Neural progenitor cell (in vitro differentiated cells): ENCODE data around the gene MMS19. TPM values are rescaled to one million over a fixed set of nuclear protein-coding genes. Genes with fewer than 3 reads are reported as not detected.

ENCODE experiments used
- DNase-seq: peaks from one replicate; pipeline ENCODE4 v3.0.0-alpha.2; 2016; ENCODE audit warnings: low spot score
- H2AFZ ChIP-seq: fragments of 200-600 bp; sonication (generic); replicated peaks from 2 replicates; pipeline ENCODE4 v1.6.1; 2016; ENCODE audit warnings: antibody characterized with exemption
- H3F3A ChIP-seq: fragments of 200-600 bp; sonication (generic); 2 replicates; pipeline ENCODE4 v1.6.1; 2016; ENCODE audit warnings: antibody characterized with exemption, low read depth
- H3K27ac ChIP-seq: fragments of 200-600 bp; sonication (generic); 2 replicates; pipeline ENCODE4 v1.5.1; 2016; ENCODE audit warnings: mild to moderate bottlenecking
- H3K27me3 ChIP-seq: fragments of 200-600 bp; sonication (generic); 2 replicates; pipeline ENCODE4 v1.6.1; 2016; ENCODE audit warnings: mild to moderate bottlenecking, moderate library complexity
- H3K36me3 ChIP-seq: fragments of 200-600 bp; sonication (generic); 2 replicates; pipeline ENCODE4 v1.5.1; 2016
- H3K4me1 ChIP-seq: fragments of 200-600 bp; sonication (generic); 2 replicates; pipeline ENCODE4 v1.6.1; 2016; ENCODE audit warnings: mixed run types
- H3K4me2 ChIP-seq: fragments of 200-600 bp; sonication (generic); 2 replicates; pipeline ENCODE4 v1.6.1; 2016
- H3K4me3 ChIP-seq: fragments of 200-600 bp; sonication (generic); 2 replicates; pipeline ENCODE4 v1.5.1; 2016
- H3K79me2 ChIP-seq: fragments of 200-600 bp; sonication (generic); 2 replicates; pipeline ENCODE4 v1.6.1; 2016; ENCODE audit warnings: low read depth
- H3K9ac ChIP-seq: fragments of 200-600 bp; sonication (generic); 2 replicates; pipeline ENCODE4 v1.6.1; 2016
- H3K9me3 ChIP-seq: fragments of 200-600 bp; sonication (generic); 2 replicates; pipeline ENCODE4 v1.5.1; 2016; ENCODE audit warnings: low read depth
- H4K20me1 ChIP-seq: fragments of 200-600 bp; sonication (generic); 2 replicates; pipeline ENCODE4 v1.6.1; 2016; ENCODE audit warnings: low read depth
- H3K27ac Mint-ChIP-seq: 3 replicates; pipeline ENCODE4 v1.8.0; 2021; ENCODE audit warnings: mixed read lengths
- H3K27me3 Mint-ChIP-seq: 2 replicates; pipeline ENCODE4 v1.8.0; 2022; ENCODE audit warnings: low read depth, mild to moderate bottlenecking, inconsistent platforms, moderate library complexity, mixed read lengths; ENCODE audit not compliant: insufficient read depth
- H3K36me3 Mint-ChIP-seq: 3 replicates; pipeline ENCODE4 v1.8.0; 2021; ENCODE audit warnings: mixed read lengths
- H3K4me1 Mint-ChIP-seq: 3 replicates; pipeline ENCODE4 v1.8.0; 2021; ENCODE audit warnings: mixed read lengths
- H3K4me3 Mint-ChIP-seq: 3 replicates; pipeline ENCODE4 v1.8.0; 2021; ENCODE audit warnings: mild to moderate bottlenecking, moderate library complexity, mixed read lengths
- H3K9me3 Mint-ChIP-seq: 3 replicates; pipeline ENCODE4 v1.8.0; 2020; ENCODE audit warnings: mixed read lengths
- EZH2 ChIP-seq: fragments of 200-600 bp; sonication (generic); IDR thresholded peaks from 2 replicates; pipeline ENCODE4 v1.6.1; 2017; ENCODE audit warnings: antibody characterized with exemption, mild to moderate bottlenecking, moderate library complexity
- EZH2phosphoT487 ChIP-seq: fragments of 200-600 bp; sonication (generic); IDR thresholded peaks from 2 replicates; pipeline ENCODE4 v1.6.1; 2017; ENCODE audit warnings: antibody characterized with exemption
- total RNA-seq: library from RNA; depleted of rRNA; stranded (reverse); fragments of >200 nt; gene quantifications from 2 replicates; pipeline ENCODE4 v1.2.3, GENCODE V29; 2015; ENCODE audit warnings: low replicate concordance
- TF ChIP-seq, protein P1 (sequence below): fragments of 200-600 bp; sonication (generic); IDR thresholded peaks from 2 replicates; pipeline ENCODE4 v1.5.1; 2017; ENCODE audit warnings: antibody characterized with exemption, mild to moderate bottlenecking

MMS19 gene
- total RNA-seq, 1 donor from 2014 or later = 127 TPM

DNA sequence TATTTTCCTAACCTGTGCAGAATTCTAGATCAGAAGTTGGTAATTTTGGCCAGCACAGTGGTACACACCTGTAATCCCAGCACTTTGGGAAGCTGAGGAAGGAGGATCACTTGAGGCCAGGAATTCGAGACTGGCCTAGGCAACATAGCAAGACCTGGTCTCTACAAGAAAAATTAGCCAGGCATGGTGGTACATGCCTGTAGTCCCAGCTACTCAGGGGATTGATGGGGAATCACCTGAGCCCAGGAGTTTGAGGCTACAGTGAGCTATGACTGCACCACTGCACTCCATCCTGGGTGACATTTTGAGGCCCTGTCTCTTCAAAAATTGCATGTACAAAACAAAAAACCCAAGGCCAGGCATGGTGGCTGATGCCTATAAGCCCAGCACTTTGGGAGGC lies 63.7 kb downstream of the MMS19 start:
- H3K4me3 Mint-ChIP-seq = no peak overlapping the region
- TF ChIP-seq EZH2 = no peak
- TF ChIP-seq EZH2phosphoT487 = no peak
- TF ChIP-seq, protein P1, sequence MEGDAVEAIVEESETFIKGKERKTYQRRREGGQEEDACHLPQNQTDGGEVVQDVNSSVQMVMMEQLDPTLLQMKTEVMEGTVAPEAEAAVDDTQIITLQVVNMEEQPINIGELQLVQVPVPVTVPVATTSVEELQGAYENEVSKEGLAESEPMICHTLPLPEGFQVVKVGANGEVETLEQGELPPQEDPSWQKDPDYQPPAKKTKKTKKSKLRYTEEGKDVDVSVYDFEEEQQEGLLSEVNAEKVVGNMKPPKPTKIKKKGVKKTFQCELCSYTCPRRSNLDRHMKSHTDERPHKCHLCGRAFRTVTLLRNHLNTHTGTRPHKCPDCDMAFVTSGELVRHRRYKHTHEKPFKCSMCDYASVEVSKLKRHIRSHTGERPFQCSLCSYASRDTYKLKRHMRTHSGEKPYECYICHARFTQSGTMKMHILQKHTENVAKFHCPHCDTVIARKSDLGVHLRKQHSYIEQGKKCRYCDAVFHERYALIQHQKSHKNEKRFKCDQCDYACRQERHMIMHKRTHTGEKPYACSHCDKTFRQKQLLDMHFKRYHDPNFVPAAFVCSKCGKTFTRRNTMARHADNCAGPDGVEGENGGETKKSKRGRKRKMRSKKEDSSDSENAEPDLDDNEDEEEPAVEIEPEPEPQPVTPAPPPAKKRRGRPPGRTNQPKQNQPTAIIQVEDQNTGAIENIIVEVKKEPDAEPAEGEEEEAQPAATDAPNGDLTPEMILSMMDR = no peak
- peaks cover 28% of the 10 kb centered on the region for H3K36me3 Mint-ChIP-seq
- no peaks in the 10 kb centered on the region for H3K27me3 Mint-ChIP-seq
- Histone ChIP-seq H3K9me3 (no peaks in the 10 kb centered on the region), H3K79me2 (peaks cover 21% of the 10 kb centered on the region), H3K4me1 (peaks cover 2% of the 10 kb centered on the region), H3K27me3 (no peaks in the 10 kb centered on the region), H3K9ac (no peak overlapping the region), H3F3A (peaks cover 49% of the 10 kb centered on the region), H3K27ac (peak overlapping the region; percentile 88), H4K20me1 (peaks cover 42% of the 10 kb centered on the region), H3K4me3 (no peak overlapping the region), H3K36me3 (peaks cover 12% of the 10 kb centered on the region), H3K4me2 (no peak overlapping the region), H2AFZ (no peak overlapping the region)
- H3K27ac Mint-ChIP-seq = no peak overlapping the region
- no peaks in the 10 kb centered on the region for H3K9me3 Mint-ChIP-seq
- DNase-seq = no peak
- H3K4me1 Mint-ChIP-seq = peaks cover under 1% of the 10 kb centered on the region

DNA sequence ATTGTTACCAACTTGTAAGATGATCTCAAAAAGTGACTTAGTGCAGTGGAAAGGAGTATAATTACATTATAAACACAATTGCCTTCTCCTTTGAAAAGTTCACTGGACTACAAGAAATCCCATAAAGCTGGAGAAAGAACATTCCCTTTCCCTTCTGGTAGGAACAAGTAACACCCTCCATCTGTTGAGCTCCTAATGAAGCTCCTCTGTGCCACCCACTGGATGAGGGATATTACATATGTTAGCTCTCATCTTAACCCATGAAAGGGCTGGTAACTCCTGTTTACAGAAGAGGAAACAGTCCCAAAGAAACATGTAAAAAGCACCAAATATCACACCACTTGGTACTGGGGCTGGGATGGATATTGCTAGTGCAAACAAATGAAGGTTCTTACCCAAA lies 64.2 kb downstream of the MMS19 start:
- no peaks in the 10 kb centered on the region for H3K9me3 Mint-ChIP-seq
- TF ChIP-seq EZH2 (no peak), EZH2phosphoT487 (no peak)
- TF ChIP-seq, protein P1 = no peak
- Histone ChIP-seq H3K4me3 (no peak overlapping the region), H3F3A (peaks cover 54% of the 10 kb centered on the region), H3K9ac (no peak overlapping the region), H3K27ac (peak overlapping the region; percentile 88), H4K20me1 (peaks cover 47% of the 10 kb centered on the region), H2AFZ (no peak overlapping the region), H3K4me1 (peaks cover 6% of the 10 kb centered on the region), H3K36me3 (peaks cover 17% of the 10 kb centered on the region), H3K4me2 (no peak overlapping the region), H3K9me3 (no peaks in the 10 kb centered on the region), H3K79me2 (peaks cover 26% of the 10 kb centered on the region), H3K27me3 (no peaks in the 10 kb centered on the region)
- peaks cover 29% of the 10 kb centered on the region for H3K36me3 Mint-ChIP-seq
- H3K27me3 Mint-ChIP-seq = no peaks in the 10 kb centered on the region
- H3K4me1 Mint-ChIP-seq = peaks cover 5% of the 10 kb centered on the region
- no peak overlapping the region for H3K4me3 Mint-ChIP-seq
- H3K27ac Mint-ChIP-seq = no peak overlapping the region
- no peak for DNase-seq

DNA sequence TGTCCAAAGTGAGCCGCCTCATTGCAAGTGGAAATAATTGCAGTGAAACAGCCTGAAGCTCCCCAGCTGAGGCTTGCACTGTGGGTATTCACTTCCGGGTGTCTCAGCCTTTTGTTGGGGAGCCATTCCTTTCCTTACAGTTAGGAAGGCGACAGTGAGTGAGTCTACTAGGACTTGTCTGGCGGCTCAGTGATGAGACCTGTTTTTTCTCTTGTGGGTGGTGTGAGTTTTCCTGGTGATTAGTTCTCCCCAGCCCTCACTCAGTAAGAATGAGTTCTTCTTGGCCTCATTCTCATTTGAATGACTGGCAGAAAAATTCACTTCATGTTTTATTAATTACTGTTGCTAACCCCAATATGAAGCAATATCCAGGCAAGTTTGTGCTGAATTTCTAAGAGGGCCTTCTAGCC lies 69.6 kb downstream of the MMS19 start:
- Histone ChIP-seq H4K20me1 (peaks cover 57% of the 10 kb centered on the region), H3K79me2 (peaks cover 56% of the 10 kb centered on the region), H3K4me2 (peak overlapping the region; percentile 96), H3K4me3 (peak overlapping the region; percentile 94), H3K36me3 (peaks cover 17% of the 10 kb centered on the region), H3K9me3 (no peaks in the 10 kb centered on the region), H3K9ac (peak overlapping the region; percentile 89), H3K4me1 (peaks cover 19% of the 10 kb centered on the region), H2AFZ (no peak overlapping the region), H3F3A (peaks cover 74% of the 10 kb centered on the region), H3K27me3 (no peaks in the 10 kb centered on the region), H3K27ac (peak overlapping the region; percentile 77)
- Mint-ChIP-seq H3K36me3 (peaks cover 38% of the 10 kb centered on the region), H3K27me3 (peaks cover 2% of the 10 kb centered on the region), H3K27ac (peak overlapping the region; percentile 27), H3K4me1 (peaks cover 27% of the 10 kb centered on the region), H3K9me3 (no peaks in the 10 kb centered on the region), H3K4me3 (peak overlapping the region; percentile 96)
- TF ChIP-seq EZH2 (no peak), EZH2phosphoT487 (no peak)
- TF ChIP-seq, protein P1 = no peak
- DNase-seq = peak; percentile 48
